HG02973 (cell line): ENCODE results near the gene AMZ2.
"Not testable (repeated sequence)": the region's sequence is repeated elsewhere in the genome, so short reads cannot be mapped to it uniquely, and the experiment has no call there.

Experiments used
- ATAC-seq: cut with Tn5 transposase; IDR thresholded peaks from one replicate; pipeline ENCODE4 v1.9.1; 2021; ENCODE audit warnings: moderate library complexity; ENCODE audit not compliant: unreplicated experiment

Gene AMZ2

DNA sequence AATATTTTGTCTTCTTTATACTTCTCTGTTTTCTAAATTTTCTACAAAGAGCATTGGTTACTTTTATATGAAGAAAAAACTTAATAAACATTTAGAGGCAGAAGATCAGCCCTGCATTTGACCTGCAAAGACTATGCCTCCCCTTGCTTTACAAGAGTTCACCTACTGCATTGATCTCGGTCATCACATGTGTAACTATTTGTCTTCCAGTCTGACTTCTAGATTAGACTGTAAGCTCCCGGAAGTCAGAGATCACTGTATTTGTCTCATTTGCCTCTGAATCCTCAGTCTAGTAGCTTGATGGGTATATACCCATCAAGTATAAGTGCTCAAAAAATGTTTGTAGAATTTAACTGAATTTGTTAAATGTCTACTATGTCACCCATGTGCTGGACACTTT lies 27.7 kb upstream of the AMZ2 start:
- not testable (repeated sequence) for ATAC-seq

DNA sequence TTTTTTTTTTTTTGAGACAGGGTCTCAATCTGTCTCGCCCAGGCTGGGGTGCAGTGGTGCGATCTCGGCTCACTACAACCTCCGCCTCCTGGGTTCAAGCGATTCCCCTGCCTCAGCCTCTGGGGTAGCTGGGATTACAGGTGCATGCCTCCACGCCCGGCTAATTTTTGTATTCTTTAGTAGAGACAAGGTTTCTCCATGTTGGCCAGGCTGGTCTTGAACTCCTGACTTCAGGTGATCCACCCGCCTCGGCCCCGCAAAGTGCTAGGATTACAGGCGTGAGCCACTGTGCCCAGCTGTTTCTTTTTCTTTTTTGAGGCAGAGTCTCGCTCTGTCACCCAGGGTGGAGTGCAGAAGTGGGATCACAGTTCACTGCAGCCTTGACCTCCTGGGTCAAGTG lies 27.1 kb upstream of the AMZ2 start:
- ATAC-seq, result not testable (repeated sequence)

DNA sequence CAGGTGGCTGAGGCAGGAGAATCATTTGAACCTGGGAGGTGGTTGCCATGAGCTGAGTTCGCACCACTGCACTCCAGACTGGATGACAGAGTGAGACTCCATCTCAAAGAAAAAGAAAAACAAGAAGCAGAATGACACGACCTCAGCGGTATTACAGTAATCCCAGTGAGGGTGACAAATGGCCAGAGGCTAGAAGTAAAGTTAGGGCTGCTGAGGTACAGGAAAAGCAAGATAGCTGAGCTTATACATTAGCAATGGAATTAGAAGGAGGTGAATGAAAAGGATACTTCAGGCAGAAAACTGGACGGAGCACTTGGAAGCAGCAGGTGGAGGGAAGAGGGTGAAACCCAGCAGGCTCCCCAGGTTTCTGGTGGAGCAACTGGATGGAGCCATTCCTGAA lies 26.1 kb upstream of the AMZ2 start:
- ATAC-seq, result no peak

DNA sequence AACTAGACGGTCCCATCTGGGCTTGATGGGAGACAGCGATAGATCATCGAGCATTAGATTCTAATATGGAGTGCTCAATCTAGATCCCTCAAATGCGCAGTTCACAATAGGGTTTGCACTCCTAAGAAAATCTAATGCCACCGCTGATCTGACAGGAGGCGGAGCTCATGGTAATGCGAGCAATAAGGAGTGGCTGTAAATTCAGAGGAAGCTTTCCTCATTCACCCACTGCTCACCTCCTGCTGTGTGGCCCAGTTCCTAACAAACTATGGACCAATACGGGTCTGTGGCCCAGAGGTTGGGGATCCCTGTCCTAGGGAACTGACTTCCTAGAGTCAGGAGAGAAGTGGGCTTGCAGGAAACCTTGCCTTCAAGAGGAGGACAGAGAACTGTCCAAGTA lies 25.2 kb upstream of the AMZ2 start:
- no peak for ATAC-seq

DNA sequence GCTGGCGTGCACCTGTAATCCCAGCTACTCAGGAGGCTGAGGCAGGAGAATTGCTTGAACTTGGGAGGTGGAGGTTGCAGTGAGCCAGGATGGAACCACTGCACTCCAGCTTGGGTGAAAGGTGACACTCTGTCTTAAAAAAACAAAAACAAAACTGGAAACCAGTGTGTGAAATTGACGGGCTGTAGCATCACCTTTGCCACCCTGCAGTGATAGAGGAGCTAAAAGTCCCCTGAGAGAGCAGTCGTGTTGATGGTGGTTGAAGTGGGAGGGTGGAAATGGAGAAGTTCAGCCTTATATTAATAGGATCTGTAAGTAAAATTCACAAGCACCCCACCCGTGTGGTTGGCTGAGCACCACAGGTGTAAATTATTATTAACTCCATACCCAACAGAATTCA lies 22.8 kb upstream of the AMZ2 start:
- not testable (repeated sequence) for ATAC-seq

DNA sequence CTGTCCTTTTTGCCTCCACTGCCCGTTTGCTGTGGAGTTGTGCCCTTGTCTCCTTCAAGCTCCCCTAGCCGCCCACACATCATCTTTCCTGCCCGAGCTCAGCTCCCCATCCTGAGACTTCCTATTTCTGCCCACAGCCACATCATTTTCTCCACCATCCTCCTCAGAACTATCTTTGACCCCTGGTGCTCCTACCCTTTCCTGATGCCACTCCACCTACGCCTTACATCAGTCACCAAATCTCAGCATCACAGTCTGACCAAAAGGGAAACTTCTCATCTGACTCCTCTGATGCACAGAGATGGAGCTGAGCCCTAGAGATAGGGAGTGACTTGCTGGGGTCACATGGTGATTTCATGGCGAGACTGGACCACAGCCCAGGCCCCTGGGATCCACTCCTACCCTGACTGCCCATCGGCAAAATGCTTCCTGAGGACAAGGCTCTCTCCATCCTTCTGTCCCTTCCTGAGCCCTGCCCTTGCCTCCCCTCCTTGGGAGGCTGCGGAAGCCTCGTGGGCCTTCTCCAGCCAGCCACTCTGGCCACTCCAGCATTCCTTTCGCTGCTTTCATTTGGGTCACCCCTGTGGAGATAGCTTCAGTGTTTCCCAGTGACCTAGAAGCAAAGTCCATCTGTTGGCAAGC lies 19.7 kb upstream of the AMZ2 start:
- ATAC-seq, result not testable (repeated sequence)

DNA sequence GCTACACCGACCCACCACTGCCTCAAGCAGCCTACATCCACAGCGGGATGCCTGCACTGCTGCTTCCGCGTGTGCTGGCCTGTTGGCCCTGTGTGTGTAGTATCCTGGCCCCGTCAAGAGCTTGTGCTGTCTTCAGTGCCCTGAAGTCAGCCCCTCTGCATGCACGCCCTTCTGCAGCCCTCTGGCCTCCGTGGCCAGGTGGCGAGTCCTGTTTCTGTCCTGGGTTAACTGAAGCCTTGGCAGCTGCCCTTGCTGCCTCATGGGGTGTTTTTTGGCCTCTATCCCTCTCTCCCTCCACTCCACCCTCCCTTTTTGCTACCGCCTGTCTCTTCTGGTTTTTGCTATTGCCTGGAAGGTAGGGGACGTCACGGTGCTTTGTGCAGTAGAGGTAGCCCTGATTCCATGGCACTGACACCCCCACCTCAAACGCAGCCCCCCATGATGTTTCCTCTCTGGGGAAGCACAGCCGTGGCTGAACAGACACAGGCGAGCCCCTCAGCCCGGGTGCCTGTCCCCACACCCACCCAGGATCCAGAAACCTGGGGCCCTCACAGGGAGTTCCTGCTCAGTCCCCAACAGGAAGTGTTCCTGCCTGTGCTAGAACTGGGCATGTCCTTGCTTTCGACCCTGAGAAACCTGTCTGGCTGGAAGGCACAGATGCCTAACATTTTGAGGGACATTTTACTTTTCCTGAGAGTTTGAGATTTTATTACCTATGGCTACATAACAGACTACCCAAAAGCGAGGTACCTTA lies 18.8 kb upstream of the AMZ2 start:
- no peak for ATAC-seq

DNA sequence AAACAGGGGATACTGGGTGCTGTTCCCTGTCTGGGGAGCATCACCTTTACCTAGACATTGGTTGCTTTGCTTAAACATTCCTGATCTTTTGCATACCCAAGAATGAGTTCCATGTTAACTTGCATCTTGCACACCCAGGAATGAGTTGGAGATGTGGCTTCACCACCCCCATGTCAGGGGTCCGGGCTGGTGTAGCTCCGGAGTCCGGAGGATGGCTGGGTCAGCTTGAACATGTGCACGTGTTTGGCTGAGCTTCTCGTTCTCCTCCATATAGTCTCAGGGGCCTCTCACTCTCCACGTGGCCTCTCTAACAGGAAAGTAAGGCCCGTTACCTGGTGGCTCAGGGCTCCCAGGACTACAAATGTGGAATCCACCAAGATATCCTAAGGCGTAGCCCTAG lies 18.2 kb upstream of the AMZ2 start:
- ATAC-seq, result no peak

DNA sequence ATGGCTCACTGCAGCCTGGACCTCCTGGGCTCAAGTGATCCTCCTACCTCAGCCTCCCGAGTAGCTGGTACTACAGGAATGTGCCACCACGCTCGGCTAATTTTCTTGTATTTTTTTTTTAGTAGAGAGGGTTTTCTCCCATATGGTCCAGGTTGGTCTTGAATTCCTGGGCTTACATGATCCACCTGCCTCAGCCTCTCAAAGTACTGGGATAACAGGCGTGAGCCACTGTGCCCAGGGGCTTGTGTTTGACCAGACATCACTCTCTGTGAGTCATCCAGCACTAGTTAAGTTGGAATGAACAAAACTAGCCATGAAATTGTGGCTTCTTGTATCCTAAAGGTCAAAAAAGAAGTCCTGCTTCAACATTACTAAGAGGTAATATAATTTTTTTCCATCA lies 16.7 kb upstream of the AMZ2 start:
- ATAC-seq, result not testable (repeated sequence)

DNA sequence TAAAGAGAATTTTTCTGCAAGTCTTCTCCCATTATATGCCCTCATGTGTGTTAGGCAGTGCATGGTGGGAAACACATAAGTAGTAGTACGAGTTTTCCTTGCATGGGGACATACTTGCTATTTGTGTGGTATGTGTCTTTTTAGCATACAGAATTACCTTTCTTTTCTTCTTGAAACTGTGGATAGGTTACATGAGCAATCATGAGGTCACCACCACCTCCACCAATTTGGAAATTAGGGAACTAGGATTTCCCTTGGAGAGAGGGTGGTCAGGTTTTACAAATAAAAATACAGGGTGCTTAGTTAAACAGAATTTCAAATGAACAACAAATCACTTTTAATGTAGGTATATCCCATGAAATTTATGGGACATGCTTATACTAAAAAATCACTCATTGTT lies 16.3 kb upstream of the AMZ2 start:
- no peak for ATAC-seq

DNA sequence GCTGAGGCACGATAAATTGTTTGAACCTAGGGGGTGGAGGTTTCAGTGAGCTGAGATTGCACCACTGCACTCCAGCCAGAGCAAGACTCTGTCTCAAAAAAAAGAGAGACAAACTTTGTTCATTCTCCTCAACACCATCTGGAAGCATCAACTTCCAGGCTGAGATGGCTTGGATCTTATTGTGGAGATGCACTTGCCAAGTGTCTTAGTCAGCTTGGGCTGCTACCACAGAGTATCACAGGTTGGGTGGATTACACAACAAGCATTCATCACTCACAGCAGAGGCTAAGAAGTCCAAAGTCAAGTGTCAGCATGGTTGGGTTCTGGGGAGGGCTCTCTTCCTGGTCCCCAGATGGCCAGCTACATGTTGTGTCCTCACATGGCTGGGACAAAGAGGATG lies 15.1 kb upstream of the AMZ2 start:
- ATAC-seq, result not testable (repeated sequence)

DNA sequence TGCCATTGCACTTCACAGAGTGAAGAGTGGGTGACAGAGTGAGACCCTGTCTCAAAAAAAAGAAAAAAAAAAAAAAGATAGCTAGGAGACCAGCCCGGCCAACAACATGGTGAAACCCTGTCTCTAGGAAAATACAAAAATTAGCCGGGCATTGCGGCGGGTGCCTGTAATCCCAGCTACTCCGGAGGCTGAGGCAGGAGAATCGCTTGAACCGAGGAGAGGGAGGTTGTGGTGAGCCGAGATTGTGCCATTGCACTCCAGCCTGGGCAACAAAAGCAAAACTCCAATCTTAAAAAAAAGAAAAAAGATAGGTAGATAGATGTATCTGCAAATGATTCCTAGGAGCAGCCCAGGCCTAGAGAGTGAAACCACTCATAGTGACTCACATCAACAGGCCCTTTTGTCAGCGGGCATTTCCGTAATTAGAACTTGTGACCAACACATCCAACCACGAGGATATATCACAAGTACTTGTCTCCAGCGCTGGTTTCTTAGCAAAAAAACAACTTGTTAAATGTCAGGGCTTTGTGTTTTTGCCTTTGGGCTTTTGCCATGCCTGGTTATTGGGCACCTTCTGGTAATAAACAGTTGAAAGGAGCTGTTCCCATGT lies 13.0 kb upstream of the AMZ2 start:
- peak; percentile 48 for ATAC-seq

DNA sequence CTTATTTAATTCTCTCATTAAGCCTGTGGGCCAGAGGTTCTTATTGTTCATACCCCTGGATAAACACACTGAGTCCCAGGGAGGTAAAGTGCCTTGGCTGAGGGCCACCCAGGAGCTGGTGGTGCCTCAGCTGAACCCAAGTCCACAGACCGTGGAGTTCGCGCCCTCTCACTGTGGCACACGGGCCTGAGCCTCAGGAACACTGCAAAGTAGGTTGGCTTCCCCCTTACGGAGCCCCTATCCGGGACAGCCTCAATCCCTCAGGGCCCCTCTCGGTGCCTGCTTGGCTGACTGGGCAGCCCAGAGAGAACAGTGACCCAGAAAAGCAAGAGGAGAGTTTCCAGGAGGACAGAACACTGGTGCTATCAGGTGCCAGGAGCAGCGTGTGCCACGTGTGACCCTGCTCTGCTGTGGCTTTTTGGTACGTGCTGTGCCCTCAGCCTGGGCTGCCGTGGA lies 12.5 kb upstream of the AMZ2 start:
- ATAC-seq, result not testable (repeated sequence)

DNA sequence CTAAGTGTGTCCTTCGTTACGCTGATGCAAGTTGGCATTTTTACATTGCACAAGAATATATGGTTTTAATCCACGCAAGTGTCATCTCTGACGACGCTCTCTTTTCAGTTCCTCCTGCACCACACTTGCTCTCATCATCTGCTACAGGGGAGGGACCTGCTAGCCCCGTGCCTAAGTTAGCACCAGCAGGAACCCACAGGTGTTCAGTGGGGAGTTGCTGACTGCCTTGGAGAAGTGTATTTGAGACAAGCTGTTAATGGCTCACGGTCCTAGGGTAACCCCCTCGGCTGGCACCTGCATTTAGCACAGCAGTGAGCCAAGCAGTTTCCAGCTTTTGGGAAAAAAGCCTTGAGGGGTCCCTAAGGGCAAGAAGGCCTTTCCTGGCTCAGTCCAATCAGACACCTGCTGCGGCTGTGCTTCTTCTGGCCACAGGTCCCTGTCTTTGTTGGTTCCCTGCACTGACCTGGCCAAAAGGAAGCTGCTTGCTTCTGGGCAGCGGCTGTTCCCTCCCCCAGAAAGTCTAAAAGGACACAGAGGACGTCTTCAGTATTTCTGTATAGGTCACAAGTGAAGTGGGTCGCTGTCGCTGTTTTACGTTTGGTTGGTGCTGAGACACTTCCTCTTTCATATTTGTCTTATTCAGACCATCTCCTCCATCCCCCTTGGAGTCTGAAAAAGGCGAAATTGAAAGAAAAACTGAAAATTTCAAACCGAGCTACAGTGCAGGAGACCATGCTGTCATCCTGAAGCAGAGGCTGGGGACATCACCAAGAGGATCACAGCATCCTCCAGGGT lies 10.3 kb upstream of the AMZ2 start:
- peak; percentile 69 for ATAC-seq

DNA sequence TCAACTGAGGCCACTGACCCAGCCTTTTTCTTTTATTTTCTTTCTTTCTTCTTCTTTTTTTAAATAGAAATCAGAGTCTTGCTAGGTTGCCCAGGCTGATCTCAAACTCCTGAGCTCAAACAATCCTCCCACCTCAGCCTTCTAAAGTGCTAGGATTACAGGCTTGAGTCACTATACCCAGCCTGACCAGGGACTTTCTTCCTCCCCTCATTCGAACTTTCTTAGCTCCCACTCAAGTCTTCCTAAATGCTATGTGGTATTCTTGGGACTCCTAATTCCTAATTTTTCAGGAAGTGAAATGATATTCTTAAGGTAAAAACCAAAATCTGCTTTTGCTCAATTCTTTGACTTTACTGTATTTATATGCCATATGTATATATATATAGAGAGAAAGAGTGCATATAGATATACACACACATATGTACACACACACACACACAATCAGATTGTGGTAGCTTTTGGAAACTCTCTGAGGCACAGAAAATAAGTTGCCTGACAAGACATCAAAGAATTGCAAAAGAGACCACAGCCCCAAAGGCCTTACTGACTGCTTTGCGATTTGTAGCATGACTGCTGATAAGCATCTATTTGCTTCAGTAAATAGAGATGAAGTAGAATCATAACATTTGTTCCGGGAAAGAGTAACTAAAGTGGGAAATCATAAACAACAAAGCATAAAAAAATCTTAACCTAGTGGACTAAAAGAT lies 9.5 kb upstream of the AMZ2 start:
- peak; percentile 10 for ATAC-seq

DNA sequence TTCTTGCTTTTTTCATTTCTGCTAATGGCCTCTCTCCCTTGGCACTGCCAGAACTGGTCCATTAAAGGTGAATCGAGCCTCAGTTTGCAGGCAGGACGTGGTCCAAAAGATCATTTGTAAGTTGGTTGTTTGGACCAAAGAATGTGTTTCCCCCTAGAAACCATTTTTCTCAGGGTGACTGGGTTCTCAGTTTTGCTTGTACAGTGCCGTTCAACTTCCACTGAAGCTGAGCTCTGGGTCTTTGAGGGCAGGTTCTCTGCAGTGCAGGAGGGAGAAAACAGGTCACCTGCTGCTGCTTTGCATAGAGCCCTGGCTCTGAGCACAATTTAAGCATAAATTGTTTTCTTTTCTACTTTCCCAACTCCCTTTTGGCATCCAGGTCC lies 9.0 kb upstream of the AMZ2 start:
- no peak for ATAC-seq

DNA sequence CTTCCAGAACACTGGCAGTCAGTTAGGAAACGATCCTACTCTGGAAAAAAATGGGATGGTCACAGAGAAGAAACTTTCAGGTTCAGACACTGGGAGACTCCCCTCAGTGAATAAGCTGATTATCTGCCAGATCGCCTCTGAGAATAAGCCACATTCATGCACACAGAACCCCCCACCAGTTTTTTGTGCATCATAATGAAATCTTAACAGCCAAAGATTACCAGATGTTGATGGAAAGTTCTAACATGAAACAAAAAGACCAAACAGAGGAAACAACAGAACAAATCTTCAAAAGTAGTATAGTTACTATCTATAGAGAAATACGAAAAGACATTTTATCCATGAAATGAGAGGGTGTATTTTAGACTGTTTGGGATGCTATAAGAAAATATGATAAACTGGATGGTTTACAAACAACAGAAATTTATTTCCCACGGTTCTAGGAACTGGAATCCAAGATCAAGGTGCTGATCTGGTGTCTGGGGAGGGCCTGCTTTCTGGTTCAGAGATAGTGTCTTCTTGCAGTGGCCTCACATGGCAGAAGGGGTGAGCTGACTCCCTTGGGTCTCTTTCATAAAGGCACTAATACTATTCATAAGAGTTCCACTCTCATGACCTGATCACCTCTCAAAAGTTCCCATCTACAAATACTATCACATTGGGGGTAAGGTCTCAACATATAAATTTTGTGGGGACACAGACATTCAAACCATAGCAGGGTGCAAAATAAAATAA lies 8.0 kb upstream of the AMZ2 start:
- ATAC-seq, result no peak

DNA sequence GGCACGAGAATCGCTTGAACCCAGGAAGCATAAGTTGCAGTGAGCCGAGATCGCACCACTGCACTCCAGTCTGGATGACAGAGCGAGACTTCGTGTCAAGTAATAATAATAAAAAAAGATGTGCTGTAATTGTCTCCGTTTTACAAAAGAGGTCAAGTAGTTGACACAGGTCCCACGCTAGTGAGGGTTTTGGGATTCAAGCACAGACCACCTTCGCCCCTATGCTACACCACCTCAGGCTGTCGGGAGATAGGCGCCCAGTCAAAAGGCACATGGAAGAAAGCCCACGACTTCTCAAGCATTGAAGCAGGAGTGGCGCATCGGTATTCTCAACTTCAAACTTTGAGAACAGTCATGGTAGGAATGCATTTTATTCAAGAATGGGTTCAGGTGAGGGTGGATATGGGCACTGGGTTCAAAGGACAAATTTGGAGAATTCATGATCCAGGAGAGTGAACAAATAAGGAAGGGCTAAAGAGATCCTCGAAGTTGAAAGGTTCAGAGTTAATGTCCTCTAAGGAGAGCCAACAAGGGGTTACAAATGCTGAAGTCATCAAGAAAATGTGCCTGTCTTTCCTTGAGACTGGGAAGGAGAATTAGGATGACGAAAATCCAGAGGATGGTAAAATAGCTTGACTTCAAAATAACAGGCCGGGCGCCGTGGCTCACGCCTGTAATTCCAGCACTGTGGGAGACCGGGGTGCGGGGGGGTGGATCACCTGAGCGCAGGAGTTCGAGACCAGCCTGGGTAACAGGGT lies 1.4 kb upstream of the AMZ2 start:
- ATAC-seq, result no peak

DNA sequence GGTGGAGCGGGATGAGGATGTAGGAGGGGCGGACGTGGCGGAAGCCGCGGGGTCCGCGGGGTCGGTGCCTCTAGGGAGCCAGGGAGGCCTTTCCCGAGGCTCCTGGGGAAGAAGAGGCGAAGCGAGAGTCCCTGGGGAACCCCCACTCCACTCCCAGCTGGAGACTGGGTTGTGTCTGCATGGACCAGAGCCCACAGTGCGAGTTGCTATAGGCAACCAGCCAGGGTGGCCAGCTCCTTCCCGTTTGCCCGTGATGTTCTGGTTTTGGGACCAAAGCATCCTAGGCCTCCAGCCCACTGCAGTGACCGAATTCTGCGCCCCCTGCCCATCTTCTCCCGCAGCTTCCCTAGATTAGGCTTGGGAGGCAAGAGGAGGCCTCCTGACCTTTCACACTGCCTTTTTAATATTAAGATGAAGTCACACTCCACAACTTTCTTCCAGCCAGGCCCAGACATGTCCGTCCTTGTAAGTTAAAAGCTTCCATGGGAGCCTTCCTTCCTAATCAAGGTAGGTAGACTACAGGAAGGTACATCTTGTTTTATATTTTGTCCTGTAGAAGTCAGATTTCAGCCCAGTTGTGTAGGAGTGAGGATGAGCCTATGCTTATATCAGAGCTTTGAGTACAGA lies 469 bp downstream of the AMZ2 start:
- peak; percentile 18 for ATAC-seq
